ENCODE data around the gene SNX7.

- no peak for TF ChIP-seq EZH2 (IDR thresholded peaks at IDR 0.05)
- TF ChIP-seq POLR2AphosphoS5 (IDR thresholded peaks at IDR 0.05; ENCODE audit: borderline replicate concordance, low read depth, low read length), result no peak
Observed at GRCh38 chr1:98707556-98707955, 46.0 kb downstream of the SNX7 start.

All from SK-N-MC (cell line).